ENCODE measurements around the gene STON2.

The STON2 gene

DNA sequence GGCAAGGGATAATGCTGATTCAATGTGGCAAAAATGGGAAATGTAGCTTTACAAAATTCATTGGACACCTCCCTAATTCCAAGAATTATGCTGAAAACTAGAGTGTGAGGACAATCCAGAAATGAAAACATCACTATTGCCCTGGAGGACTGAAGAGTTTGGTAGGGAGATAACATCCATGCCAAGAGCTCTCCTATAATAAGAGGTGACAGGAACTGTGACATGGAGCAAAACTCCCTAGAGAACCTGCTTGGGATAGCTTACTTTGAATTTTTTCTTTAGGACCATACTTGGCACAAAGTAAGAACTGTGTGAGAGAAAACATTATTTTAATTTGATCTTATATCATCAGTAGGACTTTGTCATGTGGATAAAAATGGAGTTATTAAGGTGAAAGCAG is 48.9 kb downstream of the STON2 start:
- no peaks in the 10 kb centered on the region for H3K4me1 ChIP-seq (ENCODE audit: control insufficient read depth, insufficient read depth, low read length)
- H3K36me3 ChIP-seq (ENCODE audit: control insufficient read depth, insufficient read depth, low read length): no peaks in the 10 kb centered on the region
- no peak overlapping the region for H3K27ac ChIP-seq (ENCODE audit: low read length)
- no peaks in the 10 kb centered on the region for H3K9me3 ChIP-seq (ENCODE audit: control insufficient read depth, insufficient read depth, low read length)
- no peak for DNase-seq (ENCODE audit: low read depth, low spot score)
- H3K4me3 ChIP-seq (ENCODE audit: low read length): no peak overlapping the region
- no peaks in the 10 kb centered on the region for H3K27me3 ChIP-seq (ENCODE audit: control insufficient read depth, insufficient read depth, low read length)

- H3K27ac ChIP-seq (ENCODE audit: low read length): no peak overlapping the region
- H3K4me3 ChIP-seq (ENCODE audit: low read length): no peak overlapping the region
- H3K4me1 ChIP-seq (ENCODE audit: control insufficient read depth, insufficient read depth, low read length): no peaks in the 10 kb centered on the region
- whole genome bisulfite sequencing (ENCODE audit: insufficient coverage, insufficient read length): no CpG with 5 or more reads among the region's 5 CpGs
- no peaks in the 10 kb centered on the region for H3K27me3 ChIP-seq (ENCODE audit: control insufficient read depth, insufficient read depth, low read length)
- H3K36me3 ChIP-seq (ENCODE audit: control insufficient read depth, insufficient read depth, low read length): no peaks in the 10 kb centered on the region
- H3K9me3 ChIP-seq (ENCODE audit: control insufficient read depth, insufficient read depth, low read length): no peaks in the 10 kb centered on the region
- no peak for DNase-seq (ENCODE audit: low read depth, low spot score)
These were observed 49.6 kb downstream of the STON2 start for GRCh38 chr14:81350344-81351130.

DNA sequence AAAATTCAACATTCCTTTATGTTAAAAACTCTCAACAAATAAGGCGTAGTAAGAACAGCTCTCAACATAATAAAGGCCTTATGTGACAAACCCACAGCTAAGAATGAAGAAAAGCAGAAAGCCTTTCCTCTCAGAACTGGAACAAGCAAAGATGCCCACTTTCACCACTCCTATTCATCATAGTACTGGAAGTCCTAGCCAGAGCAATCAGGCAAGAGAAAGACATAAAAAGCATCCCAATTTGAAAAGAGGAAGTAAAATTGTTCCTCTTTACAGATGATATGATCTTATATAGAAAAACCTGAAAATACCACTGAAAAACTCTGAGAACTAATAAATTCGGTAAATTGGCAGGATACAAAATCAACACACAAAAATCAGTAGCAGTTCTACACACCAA is 52.1 kb downstream of the STON2 start:
- WGBS (ENCODE audit: insufficient coverage, insufficient read length): no CpG with 5 or more reads among the region's 2 CpGs
- no peak overlapping the region for H3K4me3 ChIP-seq (ENCODE audit: low read length)
- H3K36me3 ChIP-seq (ENCODE audit: control insufficient read depth, insufficient read depth, low read length): no peaks in the 10 kb centered on the region
- H3K27ac ChIP-seq (ENCODE audit: low read length): no peak overlapping the region
- no peak for DNase-seq (ENCODE audit: low read depth, low spot score)
- H3K9me3 ChIP-seq (ENCODE audit: control insufficient read depth, insufficient read depth, low read length): no peaks in the 10 kb centered on the region
- H3K4me1 ChIP-seq (ENCODE audit: control insufficient read depth, insufficient read depth, low read length): no peaks in the 10 kb centered on the region
- H3K27me3 ChIP-seq (ENCODE audit: control insufficient read depth, insufficient read depth, low read length): no peaks in the 10 kb centered on the region

DNA sequence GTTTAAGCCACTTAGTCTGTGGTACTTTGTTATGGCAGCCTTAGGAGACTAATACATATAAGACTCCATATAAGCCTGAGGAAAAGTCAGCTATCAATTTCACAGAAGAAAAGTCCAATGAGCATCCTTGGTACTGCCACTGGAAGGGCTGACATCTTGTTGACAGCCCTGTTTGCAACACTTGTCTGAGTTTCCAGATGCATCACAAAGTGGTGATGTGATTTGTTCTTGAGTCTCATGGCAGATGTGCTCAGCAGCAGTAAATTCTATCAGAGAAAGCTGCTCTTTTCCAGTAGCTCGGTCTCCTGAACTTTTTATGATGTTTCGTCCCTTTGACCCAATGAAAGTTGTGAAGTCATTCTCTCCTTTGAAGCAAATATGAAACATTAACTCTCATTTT is 54.3 kb downstream of the STON2 start:
- no peaks in the 10 kb centered on the region for H3K36me3 ChIP-seq (ENCODE audit: control insufficient read depth, insufficient read depth, low read length)
- no peak overlapping the region for H3K4me3 ChIP-seq (ENCODE audit: low read length)
- no peaks in the 10 kb centered on the region for H3K9me3 ChIP-seq (ENCODE audit: control insufficient read depth, insufficient read depth, low read length)
- DNase-seq (ENCODE audit: low read depth, low spot score): no peak
- no peak overlapping the region for H3K27ac ChIP-seq (ENCODE audit: low read length)
- no CpG with 5 or more reads among the region's 2 CpGs for WGBS (ENCODE audit: insufficient coverage, insufficient read length)
- H3K4me1 ChIP-seq (ENCODE audit: control insufficient read depth, insufficient read depth, low read length): no peaks in the 10 kb centered on the region
- no peaks in the 10 kb centered on the region for H3K27me3 ChIP-seq (ENCODE audit: control insufficient read depth, insufficient read depth, low read length)

DNA sequence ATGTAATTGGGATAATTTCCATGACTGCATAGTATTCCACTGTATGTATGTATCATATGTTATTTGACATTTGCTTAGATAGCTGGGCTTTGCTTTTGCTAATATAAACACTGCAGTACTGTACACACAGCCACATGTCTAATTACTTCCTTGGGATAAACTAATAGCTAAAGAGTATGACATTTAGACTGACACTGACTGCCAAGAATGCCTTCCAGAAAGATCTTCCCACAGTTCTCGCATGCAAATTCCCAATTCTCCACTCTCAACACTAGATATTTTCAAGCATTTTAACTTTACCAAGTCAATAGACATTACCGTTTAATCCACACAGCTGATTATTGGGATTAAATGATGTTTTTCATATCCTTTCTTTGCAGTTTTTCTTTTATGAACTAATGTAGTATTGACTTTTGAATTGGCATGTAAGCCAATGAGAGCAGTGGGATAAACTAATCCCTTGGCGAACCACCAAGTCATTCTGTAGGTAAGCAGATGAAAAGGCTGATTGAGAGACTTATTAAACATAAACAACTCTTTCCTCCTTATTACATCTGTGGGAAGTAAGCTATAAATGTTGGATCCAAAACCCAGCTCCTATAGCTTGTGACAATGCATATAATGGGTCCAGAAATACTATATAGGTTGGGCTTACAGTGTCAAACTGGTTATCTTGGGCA is 55.5 kb downstream of the STON2 start:
- DNase-seq (ENCODE audit: low read depth, low spot score): no peak
- Histone ChIP-seq H3K36me3 (ENCODE audit: control insufficient read depth, insufficient read depth, low read length) (no peaks in the 10 kb centered on the region), H3K27ac (ENCODE audit: low read length) (no peak overlapping the region), H3K4me1 (ENCODE audit: control insufficient read depth, insufficient read depth, low read length) (no peaks in the 10 kb centered on the region), H3K27me3 (ENCODE audit: control insufficient read depth, insufficient read depth, low read length) (no peaks in the 10 kb centered on the region), H3K9me3 (ENCODE audit: control insufficient read depth, insufficient read depth, low read length) (no peaks in the 10 kb centered on the region), H3K4me3 (ENCODE audit: low read length) (no peak overlapping the region)
- WGBS (ENCODE audit: insufficient coverage, insufficient read length): no CpG with 5 or more reads among the region's 3 CpGs

GRCh38 chr14:81343701-81344100 is 56.4 kb downstream of the STON2 start:
- WGBS (ENCODE audit: insufficient coverage, insufficient read length): no CpG with 5 or more reads among the region's 2 CpGs
- H3K9me3 ChIP-seq (ENCODE audit: control insufficient read depth, insufficient read depth, low read length): no peaks in the 10 kb centered on the region
- H3K27me3 ChIP-seq (ENCODE audit: control insufficient read depth, insufficient read depth, low read length): no peaks in the 10 kb centered on the region
- no peak overlapping the region for H3K27ac ChIP-seq (ENCODE audit: low read length)
- no peaks in the 10 kb centered on the region for H3K36me3 ChIP-seq (ENCODE audit: control insufficient read depth, insufficient read depth, low read length)
- H3K4me1 ChIP-seq (ENCODE audit: control insufficient read depth, insufficient read depth, low read length): no peaks in the 10 kb centered on the region
- no peak overlapping the region for H3K4me3 ChIP-seq (ENCODE audit: low read length)
- no peak for DNase-seq (ENCODE audit: low read depth, low spot score)

DNA sequence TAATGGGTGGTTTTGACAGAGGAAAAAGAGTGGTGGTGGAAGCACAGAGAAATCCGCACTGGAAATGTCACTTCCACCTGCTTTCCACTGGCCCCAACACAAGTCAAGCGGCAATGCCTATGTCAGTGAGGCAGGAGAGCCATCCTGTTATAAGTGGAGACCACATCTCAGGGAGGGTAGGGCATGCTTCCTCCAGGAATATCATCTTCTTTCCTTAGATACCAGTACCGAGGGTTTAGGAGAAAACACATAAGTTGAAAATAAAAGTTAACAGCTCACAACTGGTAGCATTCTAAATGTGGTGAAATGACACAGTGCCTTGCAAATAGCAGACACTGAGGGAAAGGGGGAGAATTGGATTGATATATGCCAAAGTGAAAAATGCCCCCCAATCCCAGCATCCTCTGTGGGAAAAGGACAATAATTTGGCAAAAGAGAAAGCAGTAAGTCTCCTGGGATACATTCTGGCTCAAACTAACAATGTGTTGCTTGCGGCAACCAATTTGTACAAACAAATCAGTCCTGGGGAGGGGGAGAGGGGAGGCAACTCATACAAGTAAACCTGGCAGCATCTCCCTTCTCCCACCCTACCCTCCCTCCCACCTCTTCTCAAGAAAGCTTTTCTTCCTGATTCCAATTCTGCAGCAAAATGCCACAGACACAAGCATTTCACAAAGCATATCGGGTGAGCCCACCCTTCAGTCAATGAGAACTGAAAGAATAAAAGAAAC is 57.1 kb downstream of the STON2 start:
- Histone ChIP-seq H3K9me3 (ENCODE audit: control insufficient read depth, insufficient read depth, low read length) (no peaks in the 10 kb centered on the region), H3K4me1 (ENCODE audit: control insufficient read depth, insufficient read depth, low read length) (no peaks in the 10 kb centered on the region), H3K27me3 (ENCODE audit: control insufficient read depth, insufficient read depth, low read length) (no peaks in the 10 kb centered on the region), H3K36me3 (ENCODE audit: control insufficient read depth, insufficient read depth, low read length) (no peaks in the 10 kb centered on the region), H3K4me3 (ENCODE audit: low read length) (no peak overlapping the region), H3K27ac (ENCODE audit: low read length) (no peak overlapping the region)
- WGBS (ENCODE audit: insufficient coverage, insufficient read length): no CpG with 5 or more reads among the region's 5 CpGs
- no peak for DNase-seq (ENCODE audit: low read depth, low spot score)

DNA sequence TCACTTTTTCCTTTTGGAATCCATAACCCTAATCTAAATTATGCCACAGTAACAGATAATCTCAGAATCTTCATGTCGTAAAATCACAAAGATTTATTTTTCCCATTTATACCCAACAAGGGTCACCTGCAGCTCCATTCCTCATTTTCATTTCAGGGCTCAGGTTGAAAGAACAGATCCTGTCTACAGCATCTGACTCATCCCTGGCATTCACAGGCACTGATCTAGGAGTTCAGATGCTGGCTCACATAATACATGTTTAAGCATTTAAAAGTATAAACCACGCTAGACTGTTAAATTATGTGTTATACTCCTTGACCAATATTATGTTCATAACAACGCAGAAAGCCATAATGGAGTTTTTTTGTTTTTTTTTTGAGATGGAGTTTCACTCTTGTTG is 58.3 kb downstream of the STON2 start:
- Histone ChIP-seq H3K27me3 (ENCODE audit: control insufficient read depth, insufficient read depth, low read length) (no peaks in the 10 kb centered on the region), H3K4me3 (ENCODE audit: low read length) (no peak overlapping the region), H3K9me3 (ENCODE audit: control insufficient read depth, insufficient read depth, low read length) (no peaks in the 10 kb centered on the region), H3K36me3 (ENCODE audit: control insufficient read depth, insufficient read depth, low read length) (no peaks in the 10 kb centered on the region), H3K27ac (ENCODE audit: low read length) (no peak overlapping the region), H3K4me1 (ENCODE audit: control insufficient read depth, insufficient read depth, low read length) (no peaks in the 10 kb centered on the region)
- WGBS (ENCODE audit: insufficient coverage, insufficient read length): no CpG with 5 or more reads among the region's 3 CpGs
- DNase-seq (ENCODE audit: low read depth, low spot score): no peak

- no peak overlapping the region for H3K4me3 ChIP-seq (ENCODE audit: low read length)
- no peaks in the 10 kb centered on the region for H3K36me3 ChIP-seq (ENCODE audit: control insufficient read depth, insufficient read depth, low read length)
- no CpG with 5 or more reads among the region's 2 CpGs for WGBS (ENCODE audit: insufficient coverage, insufficient read length)
- DNase-seq (ENCODE audit: low read depth, low spot score): no peak
- no peaks in the 10 kb centered on the region for H3K4me1 ChIP-seq (ENCODE audit: control insufficient read depth, insufficient read depth, low read length)
- H3K27me3 ChIP-seq (ENCODE audit: control insufficient read depth, insufficient read depth, low read length): no peaks in the 10 kb centered on the region
- no peak overlapping the region for H3K27ac ChIP-seq (ENCODE audit: low read length)
- no peaks in the 10 kb centered on the region for H3K9me3 ChIP-seq (ENCODE audit: control insufficient read depth, insufficient read depth, low read length)
These were observed 58.8 kb downstream of the STON2 start for GRCh38 chr14:81341370-81341769.

DNA sequence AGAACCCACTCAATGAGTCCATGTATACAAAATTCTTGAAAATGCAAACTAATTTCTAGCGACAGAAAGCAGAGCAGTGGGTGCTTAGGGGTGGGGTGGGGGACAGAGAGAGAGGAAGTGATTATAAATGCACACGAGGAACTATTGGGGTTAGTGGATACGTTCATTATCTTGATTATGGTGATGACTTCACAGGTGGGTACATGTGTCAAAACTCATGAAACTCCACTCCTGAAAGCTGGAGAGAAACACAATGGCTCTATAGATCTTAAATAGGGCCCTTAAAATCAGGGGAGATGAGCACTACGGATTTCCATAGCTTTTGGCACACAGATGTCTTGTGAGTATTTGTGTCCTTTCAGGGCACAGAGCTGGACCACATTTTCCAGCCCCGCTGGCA is 59.9 kb downstream of the STON2 start:
- H3K9me3 ChIP-seq (ENCODE audit: control insufficient read depth, insufficient read depth, low read length): no peaks in the 10 kb centered on the region
- H3K36me3 ChIP-seq (ENCODE audit: control insufficient read depth, insufficient read depth, low read length): no peaks in the 10 kb centered on the region
- no peak overlapping the region for H3K4me3 ChIP-seq (ENCODE audit: low read length)
- no CpG with 5 or more reads among the region's 5 CpGs for WGBS (ENCODE audit: insufficient coverage, insufficient read length)
- H3K4me1 ChIP-seq (ENCODE audit: control insufficient read depth, insufficient read depth, low read length): no peaks in the 10 kb centered on the region
- H3K27ac ChIP-seq (ENCODE audit: low read length): no peak overlapping the region
- no peaks in the 10 kb centered on the region for H3K27me3 ChIP-seq (ENCODE audit: control insufficient read depth, insufficient read depth, low read length)
- DNase-seq (ENCODE audit: low read depth, low spot score): no peak

Data from iPS DF 6.9 (cell line).